PC-3 (cell line): ENCODE data around the gene BRIP1.

Source experiments
- CTCF ChIP-seq: fragments of 300-600 bp; sonication (generic); conservative IDR thresholded peaks from 2 replicates; pipeline ENCODE4 v1.5.1; 2017; ENCODE audit warnings: antibody characterized with exemption, low read depth, mild to moderate bottlenecking, low read length
- EZH2 ChIP-seq: fragments of 300-600 bp; sonication (generic); IDR thresholded peaks from one replicate; pipeline ENCODE4 v1.6.1; 2017; ENCODE audit warnings: antibody characterized with exemption, mild to moderate bottlenecking, low read length; ENCODE audit not compliant: unreplicated experiment

GRCh38 chr17:61668486-61668885 is 194.8 kb downstream of the BRIP1 start:
- TF ChIP-seq CTCF, result no peak
- no peak for TF ChIP-seq EZH2
